Thyroid gland (tissue), 4 donors: ENCODE results near the gene SPNS2. TPM values are rescaled to one million over a fixed set of nuclear protein-coding genes. Genes with fewer than 3 reads are reported as not detected.

Source experiments
- DNase-seq, 2 donors: peaks; one replicate each; pipeline ENCODE4 v3.0.0-alpha.2; 2019
- H3K27ac ChIP-seq, 3 donors: fragments of 200-600 bp; sonication (generic); 1 replicate in 2 of 3; 2 replicates in 1 of 3; pipeline ENCODE4 v1.5.1; 2016 to 2019; ENCODE audit warnings: mild to moderate bottlenecking in 1 of 3, moderate library complexity in 1 of 3
- H3K27me3 ChIP-seq: fragments of 200-600 bp; sonication (generic); one replicate; pipeline ENCODE4 v1.5.1; 2019
- H3K36me3 ChIP-seq, 2 donors: fragments of 200-600 bp; sonication (generic); one replicate each; pipeline ENCODE4 v1.5.1; 2016 to 2019
- H3K4me1 ChIP-seq, 2 donors: fragments of 200-600 bp; sonication (generic); one replicate each; pipeline ENCODE4 v1.5.1; 2017 to 2019
- H3K4me3 ChIP-seq, 3 donors: fragments of 200-600 bp; sonication (generic); replicated peaks in 1 of 3; 1 replicate in 2 of 3; 2 replicates in 1 of 3; pipeline ENCODE4 v1.5.1; 2016; ENCODE audit warnings: mild to moderate bottlenecking in 1 of 3
- H3K9me3 ChIP-seq: fragments of 200-600 bp; sonication (generic); one replicate; pipeline ENCODE4 v1.5.1; 2017
- CTCF ChIP-seq, 6 experiments: fragments of 200-600 bp in 3 of 6; fragments of 450-650 bp in 3 of 6; sonication (generic) in 3 of 6; IDR thresholded peaks; one replicate each; pipeline ENCODE4 v1.5.1; 2016 to 2019; ENCODE audit warnings: antibody characterized with exemption in 6 of 6, mild to moderate bottlenecking in 2 of 6, inconsistent platforms in 1 of 6, moderate library complexity in 1 of 6
- POLR2A ChIP-seq, 2 donors: fragments of 450-650 bp; IDR thresholded peaks; one replicate each; pipeline ENCODE4 v1.6.1; 2017; ENCODE audit warnings: antibody characterized with exemption in 2 of 2, mild to moderate bottlenecking in 2 of 2, moderate library complexity in 1 of 2
- WGBS, 2 donors: methylation state at CpG; one replicate each; pipeline ENCODE4 v1.1.5; 2017; 5-methylcytosine and 5-hydroxymethylcytosine counted together
- intact Hi-C: fragments of 100-400 bp; cut with DNase I; formaldehyde crosslinking; loops from one replicate; pipeline ENCODE4 v1.15.1; 2023
- total RNA-seq, 4 donors: library from RNA; depleted of rRNA; stranded (reverse); fragments of >200 nt; gene quantifications; one replicate each; pipeline ENCODE4 v1.2.3, GENCODE V29; 2016

SPNS2 gene
- total RNA-seq, 4 donors from 2014 or later: 5.6 to 16.3 (median 8.1) TPM

GRCh38 chr17:4506892-4507291 is 8.2 kb downstream of the SPNS2 start:
- H3K27me3 ChIP-seq: no peaks in the 10 kb centered on the region
- no peak overlapping the region for H3K4me3 ChIP-seq
- intact Hi-C loops: no loop called here
- H3K36me3 ChIP-seq: no peaks in the 10 kb centered on the region
- no peak overlapping the region for H3K27ac ChIP-seq
- no peaks in the 10 kb centered on the region for H3K9me3 ChIP-seq
- TF ChIP-seq CTCF (IDR thresholded peaks at IDR 0.05): no peak
- TF ChIP-seq POLR2A (IDR thresholded peaks at IDR 0.05): no peak
- H3K4me1 ChIP-seq: peaks cover 7 to 59% of the 10 kb centered on the region in 2 donors
- WGBS, 2 donors: 81 to 100% methylated on average over 1 to 5 of the region's 8 CpGs
- DNase-seq: no peak

DNA sequence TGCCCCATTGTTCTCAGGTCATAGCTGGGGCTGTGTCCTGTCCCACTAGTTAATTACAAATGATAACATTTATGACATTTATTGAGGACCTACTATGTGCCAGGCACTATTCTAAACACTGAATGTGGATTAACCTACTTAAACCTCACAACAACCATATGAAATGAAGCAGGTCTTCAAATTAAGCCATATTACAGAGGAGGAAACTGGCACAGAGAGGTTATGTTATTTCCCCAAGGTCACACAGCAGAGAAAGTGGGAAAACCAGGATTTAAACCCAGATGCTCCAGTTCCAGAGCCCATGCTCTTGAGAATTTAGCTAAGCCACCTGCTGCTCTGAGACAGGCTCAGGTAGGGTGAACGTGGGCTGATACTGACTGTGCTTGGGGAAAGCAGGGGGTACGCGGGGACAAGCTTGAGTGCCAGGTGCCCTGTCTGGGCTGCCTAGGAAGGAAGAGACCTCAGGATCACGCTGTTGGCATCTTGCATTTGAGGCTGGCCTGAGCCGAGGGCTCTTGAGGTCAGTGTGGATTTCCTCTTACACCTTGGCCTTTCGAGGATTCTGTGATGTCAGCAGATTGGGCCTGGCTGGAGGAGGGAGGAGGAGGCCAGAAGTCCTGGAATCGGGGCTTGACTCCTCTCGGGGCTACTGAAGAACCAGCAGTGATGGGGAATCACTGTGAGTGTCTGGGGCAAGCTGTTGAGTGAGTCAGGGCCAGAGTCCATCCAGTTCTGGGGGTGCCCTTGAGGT is 8.9 kb downstream of the SPNS2 start:
- H3K27ac ChIP-seq: peak overlapping the region in 1 of 3 donors; percentile 6
- no peak for DNase-seq
- H3K27me3 ChIP-seq: no peaks in the 10 kb centered on the region
- no peak for TF ChIP-seq CTCF (IDR thresholded peaks at IDR 0.05)
- peaks cover 7 to 62% of the 10 kb centered on the region in 2 donors for H3K4me1 ChIP-seq
- 72 to 82% methylated on average over 6 to 8 of the region's 8 CpGs for WGBS, 2 donors
- H3K9me3 ChIP-seq: no peaks in the 10 kb centered on the region
- H3K36me3 ChIP-seq: no peaks in the 10 kb centered on the region
- no peak overlapping the region for H3K4me3 ChIP-seq
- intact Hi-C loops: no loop called here

GRCh38 chr17:4508207-4508606 is 9.5 kb downstream of the SPNS2 start:
- intact Hi-C loops: no loop called here
- H3K4me3 ChIP-seq: no peak overlapping the region
- H3K27ac ChIP-seq: peak overlapping the region in 1 of 3 donors; percentile 6
- no peaks in the 10 kb centered on the region for H3K36me3 ChIP-seq
- TF ChIP-seq POLR2A (IDR thresholded peaks at IDR 0.05): no peak
- no peaks in the 10 kb centered on the region for H3K9me3 ChIP-seq
- no peak for DNase-seq
- peaks cover under 1 to 58% of the 10 kb centered on the region in 2 donors for H3K4me1 ChIP-seq
- H3K27me3 ChIP-seq: no peaks in the 10 kb centered on the region
- WGBS, 2 donors: 93 to 96% methylated on average over 3 of the region's 3 CpGs

- WGBS, 2 donors: 50 to 70% methylated on average over 8 of the region's 8 CpGs
- no peak for DNase-seq
- Histone ChIP-seq H3K9me3 (no peaks in the 10 kb centered on the region), H3K27me3 (no peaks in the 10 kb centered on the region), H3K36me3 (no peaks in the 10 kb centered on the region), H3K4me1 (peaks cover 8 to 66% of the 10 kb centered on the region in 2 donors), H3K4me3 (no peak overlapping the region), H3K27ac (peak overlapping the region; percentile 9 to 67 (median 63))
- intact Hi-C loops: no loop called here
- no peak for TF ChIP-seq CTCF (IDR thresholded peaks at IDR 0.05)
- TF ChIP-seq POLR2A (IDR thresholded peaks at IDR 0.05): no peak
Observed at GRCh38 chr17:4509401-4509800, 10.7 kb downstream of the SPNS2 start.

DNA sequence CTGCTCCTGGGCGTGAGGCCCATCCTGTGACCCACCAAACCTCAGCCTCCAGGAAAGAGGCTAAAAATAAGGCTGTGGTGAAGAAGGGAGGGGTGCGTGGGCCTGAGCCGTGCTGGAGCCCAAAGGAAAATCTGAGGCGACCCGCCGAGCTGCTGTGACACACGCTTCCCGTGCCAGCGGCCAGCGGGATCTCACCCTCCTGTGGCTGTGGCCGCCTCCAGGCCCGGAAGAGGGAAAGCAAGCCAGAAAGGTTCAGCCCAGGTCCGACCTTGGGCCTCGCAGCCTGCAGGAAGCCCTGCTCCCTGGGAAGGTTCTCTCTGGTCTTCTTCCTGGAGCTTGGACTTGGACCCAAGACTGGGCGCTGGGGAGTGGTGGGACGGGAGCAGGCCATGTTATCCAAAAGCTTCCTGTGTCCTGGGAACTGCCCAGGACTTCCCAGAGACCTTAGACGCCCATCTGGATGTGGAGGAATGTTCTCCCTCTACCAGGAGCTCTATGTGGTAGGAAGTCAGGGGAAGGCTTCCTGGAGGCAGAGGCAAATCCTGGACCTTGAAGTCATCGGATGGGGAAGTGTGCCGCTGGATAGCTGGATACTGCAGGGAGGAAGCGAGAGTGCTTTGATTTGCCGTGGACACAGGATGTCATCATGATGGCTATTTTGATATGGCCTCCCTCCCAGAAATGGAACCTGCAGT is 11.4 kb downstream of the SPNS2 start:
- no peaks in the 10 kb centered on the region for H3K9me3 ChIP-seq
- H3K4me1 ChIP-seq: peaks cover 15 to 66% of the 10 kb centered on the region in 2 donors
- H3K27me3 ChIP-seq: no peaks in the 10 kb centered on the region
- intact Hi-C loops: no loop called here
- peak overlapping the region; percentile 9 to 67 (median 63) for H3K27ac ChIP-seq
- TF ChIP-seq CTCF (IDR thresholded peaks at IDR 0.05): no peak
- no peak for TF ChIP-seq POLR2A (IDR thresholded peaks at IDR 0.05)
- H3K36me3 ChIP-seq: no peaks in the 10 kb centered on the region
- H3K4me3 ChIP-seq: no peak overlapping the region
- no peak for DNase-seq
- 68 to 79% methylated on average over 17 to 21 of the region's 21 CpGs for WGBS, 2 donors
